Activated CD8-positive, alpha-beta T cell treated with anti-CD3 and anti-CD28 coated beads for 36 hours (primary cell): Measurements from ENCODE around the gene UCHL5. TPM values are rescaled to one million over a fixed set of nuclear protein-coding genes. Genes with fewer than 3 reads are reported as not detected.

ENCODE experiments used
- ATAC-seq: fragments of 200-7000 bp; cut with Tn5 transposase; one replicate; pipeline ENCODE4 v1.10.0; 2021; ENCODE audit warnings: mild to moderate bottlenecking, moderate library complexity
- CTCF ChIA-PET: fragments of 350-600 bp; sonication (Branson Sonifier 250); formaldehyde crosslinking; loops from one replicate; lab custom pipeline; 2021; ENCODE audit warnings: antibody characterized with exemption; lab: Charles Lee
- POLR2A ChIA-PET: fragments of 350-600 bp; sonication (Branson Sonifier 250); formaldehyde crosslinking; loops from one replicate; lab custom pipeline; 2021; ENCODE audit warnings: antibody characterized with exemption; lab: Charles Lee
- DNase-seq: peaks from one replicate; pipeline ENCODE4 v3.0.0-alpha.2; 2020
- H3K27ac Mint-ChIP-seq: one replicate; pipeline ENCODE4 v1.8.0; 2021; ENCODE audit warnings: mild to moderate bottlenecking, mixed read lengths
- H3K27me3 Mint-ChIP-seq: one replicate; pipeline ENCODE4 v1.8.0; 2021; ENCODE audit warnings: mixed read lengths
- H3K36me3 Mint-ChIP-seq: one replicate; pipeline ENCODE4 v1.8.0; 2021; ENCODE audit warnings: low read depth, mixed read lengths
- H3K4me1 Mint-ChIP-seq: one replicate; pipeline ENCODE4 v1.8.0; 2021; ENCODE audit warnings: low read depth, mixed read lengths
- H3K4me3 Mint-ChIP-seq: one replicate; pipeline ENCODE4 v1.8.0; 2021; ENCODE audit warnings: mild to moderate bottlenecking, moderate library complexity, mixed read lengths
- H3K9me3 Mint-ChIP-seq: one replicate; pipeline ENCODE4 v1.8.0; 2021; ENCODE audit warnings: mixed read lengths
- CTCF ChIP-seq: fragments of 200-600 bp; IDR thresholded peaks from one replicate; pipeline ENCODE4 v1.8.0; 2022; ENCODE audit warnings: antibody characterized with exemption, mild to moderate bottlenecking
- intact Hi-C: fragments of 100-400 bp; cut with micrococcal nuclease; formaldehyde crosslinking; loops from one replicate; pipeline ENCODE4 v1.10.0; 2022
- total RNA-seq, 2 experiments: library from RNA; stranded (reverse); gene quantifications; one replicate each; pipeline ENCODE4 v1.2.3, GENCODE V29; 2021

UCHL5 gene
- total RNA-seq, 2 experiments from 2014 or later, result 81.3 to 85.7 TPM

- CTCF ChIA-PET, result interaction anchor here (1.1 to 2.2 kb wide), 4 partner anchors 13 to 218 kb away, joined by 3 to 8 read pairs (median 4); no protein-coding TSS in a partner anchor
- Mint-ChIP-seq H3K4me3 (no peak overlapping the region), H3K4me1 (peaks cover 6% of the 10 kb centered on the region), H3K27ac (no peak overlapping the region), H3K27me3 (no peaks in the 10 kb centered on the region), H3K9me3 (no peaks in the 10 kb centered on the region), H3K36me3 (peaks cover 20% of the 10 kb centered on the region)
- no peak for TF ChIP-seq CTCF
- POLR2A ChIA-PET, result interaction anchor here (1.4 kb wide), 1 partner anchor 33 kb away, joined by 6 read pairs; the partner anchor contains the start of gene UCHL5
- no peak for DNase-seq
- intact Hi-C loops, result no loop called here
- no peak for ATAC-seq
These were observed 33.9 kb downstream of the UCHL5 start for GRCh38 chr1:193025218-193025617.

- Mint-ChIP-seq H3K27me3 (no peaks in the 10 kb centered on the region), H3K36me3 (peaks cover 19% of the 10 kb centered on the region), H3K4me1 (no peaks in the 10 kb centered on the region), H3K9me3 (no peaks in the 10 kb centered on the region), H3K27ac (no peak overlapping the region), H3K4me3 (no peak overlapping the region)
- ChIA-PET CTCF (interaction anchor here (0.6 to 3.6 kb wide), 12 partner anchors 11 to 545 kb away, joined by 3 to 41 read pairs (median 6); no protein-coding TSS in a partner anchor), POLR2A (no interaction called here)
- DNase-seq (no peak), ATAC-seq (no peak)
- intact Hi-C loops, result loop anchor here (5.0 kb wide), 1 partner anchor 212 kb away; the partner anchor contains the start of gene RGS2
- peak; percentile 51 for TF ChIP-seq CTCF
These were observed 39.6 kb downstream of the UCHL5 start for GRCh38 chr1:193019442-193020026.

GRCh38 chr1:193016788-193017187, 42.4 kb downstream of the UCHL5 start:
- ChIA-PET POLR2A (no interaction called here), CTCF (interaction anchor here (0.7 to 1.6 kb wide), 2 partner anchors 110 to 206 kb away, joined by 3 read pairs; no protein-coding TSS in a partner anchor)
- Mint-ChIP-seq H3K27ac (no peak overlapping the region), H3K9me3 (no peaks in the 10 kb centered on the region), H3K4me1 (no peaks in the 10 kb centered on the region), H3K27me3 (no peaks in the 10 kb centered on the region), H3K4me3 (no peak overlapping the region), H3K36me3 (peaks cover 12% of the 10 kb centered on the region)
- ATAC-seq (no peak), DNase-seq (no peak)
- intact Hi-C loops, result loop anchor here (5.0 kb wide), 1 partner anchor 209 kb away; the partner anchor contains the start of gene RGS2
- no peak for TF ChIP-seq CTCF

- no peak for ATAC-seq
- TF ChIP-seq CTCF, result no peak
- ChIA-PET POLR2A (no interaction called here), CTCF (no interaction called here)
- Mint-ChIP-seq H3K4me3 (no peak overlapping the region), H3K27ac (no peak overlapping the region), H3K9me3 (no peaks in the 10 kb centered on the region), H3K36me3 (peaks cover 10% of the 10 kb centered on the region), H3K27me3 (no peaks in the 10 kb centered on the region), H3K4me1 (no peaks in the 10 kb centered on the region)
- intact Hi-C loops, result no loop called here
- no peak for DNase-seq
These were observed 44.8 kb downstream of the UCHL5 start for GRCh38 chr1:193014400-193014799.

- peaks cover 10% of the 10 kb centered on the region for H3K36me3 Mint-ChIP-seq
- no peaks in the 10 kb centered on the region for H3K27me3 Mint-ChIP-seq
- no peak overlapping the region for H3K4me3 Mint-ChIP-seq
- intact Hi-C loops, result no loop called here
- H3K27ac Mint-ChIP-seq, result no peak overlapping the region
- ATAC-seq (no peak), DNase-seq (no peak)
- CTCF ChIA-PET, result no interaction called here
- H3K4me1 Mint-ChIP-seq, result no peaks in the 10 kb centered on the region
- no peaks in the 10 kb centered on the region for H3K9me3 Mint-ChIP-seq
- TF ChIP-seq CTCF, result no peak
- POLR2A ChIA-PET, result no interaction called here
These were observed 45.5 kb downstream of the UCHL5 start for GRCh38 chr1:193013707-193014106.
